NCI-H2196 treated with DMSO at 0.1 percent for 48 hours (cell line): ENCODE data around the gene CYTH3.
"Not testable (repeated sequence)": the region's sequence is repeated elsewhere in the genome, so short reads cannot be mapped to it uniquely, and the experiment has no call there.

Source experiments
- DNase-seq: peaks from one replicate; lab custom pipeline; 2025; ENCODE audit not compliant: unreplicated experiment; lab: John Stamatoyannopoulos, UW

The CYTH3 gene

DNA sequence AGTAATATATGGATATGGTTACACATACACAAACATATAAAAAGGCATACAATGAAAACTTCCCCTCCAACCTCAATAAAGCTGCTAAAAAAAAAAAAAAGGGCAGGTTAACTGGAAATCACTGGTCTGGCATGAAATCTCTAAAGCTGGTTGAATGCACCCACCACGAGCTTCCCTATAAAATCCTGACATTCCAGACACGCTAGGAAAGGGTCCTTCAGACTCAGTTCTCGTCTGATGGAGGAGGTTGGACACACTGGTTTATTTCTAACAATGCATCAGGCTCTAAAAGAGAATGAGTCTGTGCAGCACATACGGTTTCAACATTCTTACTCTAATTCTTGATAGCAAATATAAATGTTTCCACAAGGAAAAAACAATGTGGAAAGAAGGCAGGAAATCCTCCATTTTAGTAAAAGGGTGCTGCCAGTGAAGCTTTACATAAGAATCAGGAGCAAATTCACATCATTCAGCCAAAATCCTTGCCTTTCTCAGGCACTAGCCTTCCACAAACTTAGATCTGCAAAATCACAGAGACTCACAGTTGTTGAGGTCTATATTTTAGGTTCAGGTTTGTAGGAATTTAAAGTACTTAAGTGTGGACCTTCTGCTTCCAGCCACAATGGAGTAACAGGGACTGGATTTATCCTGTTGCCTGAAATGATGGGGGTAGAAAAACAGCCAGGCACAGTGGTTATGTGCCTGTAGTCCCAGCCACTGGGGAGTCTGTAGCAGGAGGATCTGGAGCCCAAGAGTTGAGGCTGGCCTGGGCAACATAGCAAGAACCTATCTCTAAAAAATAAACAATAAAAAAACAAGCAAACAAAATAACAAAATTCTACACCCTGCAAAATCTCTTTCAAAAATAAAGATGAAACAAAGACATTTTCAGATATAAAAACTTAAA, 73.5 kb downstream of the CYTH3 start:
- DNase-seq: no peak

DNA sequence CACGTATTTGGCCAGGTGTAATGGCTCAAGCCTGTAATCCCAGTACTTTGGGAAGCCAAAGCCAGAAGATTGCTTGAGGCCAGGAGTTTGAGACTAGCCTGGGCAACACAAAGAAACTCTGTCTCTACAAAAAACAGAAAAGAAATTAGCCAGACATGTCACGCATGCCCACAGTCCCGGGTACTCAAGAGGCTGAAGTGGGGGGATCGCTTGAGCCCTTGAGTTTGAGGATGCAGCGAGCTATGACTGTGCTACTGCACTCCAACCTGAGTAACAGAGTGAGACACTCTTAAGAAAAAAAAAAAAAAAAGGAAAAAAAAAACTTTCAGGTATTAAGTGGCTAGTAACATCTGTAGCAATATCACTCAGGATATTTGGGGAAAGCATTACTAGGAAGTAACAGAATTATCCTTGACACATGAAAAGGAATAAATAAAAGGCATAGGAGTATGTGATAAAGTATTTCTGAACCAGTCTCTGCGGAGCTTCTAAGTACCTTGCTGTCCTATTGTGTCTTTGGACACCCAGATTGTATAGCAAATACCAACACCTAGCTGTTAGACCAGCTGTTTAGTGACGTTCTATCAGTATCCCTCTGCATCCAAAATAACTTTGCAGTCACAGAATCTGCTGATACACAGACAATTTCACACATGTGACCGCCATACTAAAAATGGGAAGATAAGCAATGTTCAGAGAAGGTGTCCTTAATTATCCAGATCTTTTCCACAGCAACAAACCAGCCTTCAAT, 74.4 kb downstream of the CYTH3 start:
- DNase-seq: no peak

DNA sequence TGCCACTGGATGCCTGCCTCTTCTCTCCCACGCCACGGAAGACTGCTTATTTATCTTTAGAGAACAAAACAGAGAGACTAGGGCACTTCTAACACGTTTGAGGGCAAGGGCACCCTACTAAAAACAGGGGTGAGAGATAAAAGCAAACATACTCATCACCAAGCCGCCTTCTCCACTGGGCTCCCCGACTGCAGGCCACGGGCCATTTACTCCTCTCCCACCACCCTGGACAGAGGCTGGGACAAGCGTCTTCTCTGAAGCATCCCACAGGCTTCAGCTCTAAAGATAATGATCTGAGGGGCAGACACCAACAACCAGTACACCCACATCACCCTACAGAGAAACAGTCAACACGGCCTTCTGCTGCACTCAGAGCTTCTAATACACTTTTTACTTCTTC, 78.7 kb downstream of the CYTH3 start:
- DNase-seq: no peak

DNA sequence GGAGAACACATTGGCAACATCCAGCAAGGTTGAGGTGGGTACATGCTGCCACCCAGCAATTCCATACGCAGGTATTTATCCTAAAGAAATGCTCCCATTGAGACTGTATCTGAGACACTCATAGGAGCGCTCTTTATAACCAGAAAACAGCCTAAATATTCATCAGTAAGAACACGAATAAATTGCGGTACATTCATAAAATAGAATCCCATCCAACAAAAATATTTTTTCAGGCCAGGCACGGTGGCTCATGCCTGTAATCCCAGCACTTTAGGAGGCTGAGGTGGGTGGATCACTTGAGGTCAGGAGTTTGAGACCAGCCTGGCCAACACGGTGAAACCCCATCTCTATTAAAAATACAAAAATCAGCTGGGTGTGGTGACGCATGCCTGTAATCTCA, 81.9 kb downstream of the CYTH3 start:
- not testable (repeated sequence) for DNase-seq

DNA sequence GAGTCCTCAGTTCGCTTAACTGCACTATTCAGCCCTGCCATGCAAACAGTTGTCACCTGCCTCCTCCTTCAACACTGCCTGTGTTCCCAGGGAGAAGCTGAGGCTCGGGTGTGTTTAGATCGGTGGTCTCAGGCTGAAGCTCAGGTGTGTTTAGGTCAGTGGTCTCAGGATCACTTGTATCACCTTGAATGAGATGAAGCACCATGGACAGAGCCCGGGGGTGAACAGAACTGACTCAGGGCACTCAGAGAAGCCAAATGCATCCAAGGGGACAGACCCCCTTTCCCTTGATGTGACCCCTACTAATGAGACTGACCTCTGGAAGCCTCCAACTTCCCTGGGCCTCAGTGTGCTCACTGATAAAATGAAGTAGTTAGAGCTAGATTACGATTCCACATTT, 84.0 kb downstream of the CYTH3 start:
- DNase-seq: no peak

DNA sequence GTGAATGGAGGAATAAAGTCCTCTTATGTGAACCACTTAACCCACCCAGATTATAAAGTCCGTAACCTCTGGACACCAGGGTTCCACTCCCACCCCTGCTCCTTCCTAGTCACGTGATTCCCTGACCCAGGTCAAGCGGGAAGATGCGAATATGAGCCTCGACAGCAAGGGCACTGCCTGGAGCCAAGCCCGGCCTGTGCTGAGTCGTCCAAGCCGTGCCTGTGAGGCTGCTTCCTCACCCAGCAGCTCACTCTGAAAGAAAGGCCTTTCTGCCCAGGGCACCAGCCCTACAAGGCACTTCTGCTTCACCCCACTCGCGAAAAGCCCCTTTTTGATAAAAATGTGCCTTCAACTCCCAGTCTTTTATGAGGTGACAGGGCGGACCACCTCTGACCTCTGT, 85.8 kb downstream of the CYTH3 start:
- no peak for DNase-seq

DNA sequence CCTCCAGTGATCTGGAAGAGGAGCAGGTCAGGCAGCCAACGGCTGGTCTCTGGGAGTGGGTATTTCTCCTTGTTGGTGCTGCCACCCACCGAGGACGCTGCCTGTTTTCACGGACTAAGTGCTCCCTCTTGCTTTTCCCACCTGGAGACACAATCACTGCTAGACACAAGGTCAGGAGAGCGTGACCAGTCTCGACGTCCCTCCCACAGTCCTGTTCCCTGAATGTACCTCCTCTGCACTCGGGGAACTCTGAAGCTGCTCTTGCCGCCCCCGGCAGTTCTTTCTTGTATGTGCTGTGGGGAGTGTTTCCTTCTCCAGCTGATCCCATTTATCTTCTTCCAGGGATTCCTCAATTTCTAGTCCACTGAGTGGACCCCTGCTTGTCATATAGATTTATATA, 89.4 kb downstream of the CYTH3 start:
- no peak for DNase-seq

DNA sequence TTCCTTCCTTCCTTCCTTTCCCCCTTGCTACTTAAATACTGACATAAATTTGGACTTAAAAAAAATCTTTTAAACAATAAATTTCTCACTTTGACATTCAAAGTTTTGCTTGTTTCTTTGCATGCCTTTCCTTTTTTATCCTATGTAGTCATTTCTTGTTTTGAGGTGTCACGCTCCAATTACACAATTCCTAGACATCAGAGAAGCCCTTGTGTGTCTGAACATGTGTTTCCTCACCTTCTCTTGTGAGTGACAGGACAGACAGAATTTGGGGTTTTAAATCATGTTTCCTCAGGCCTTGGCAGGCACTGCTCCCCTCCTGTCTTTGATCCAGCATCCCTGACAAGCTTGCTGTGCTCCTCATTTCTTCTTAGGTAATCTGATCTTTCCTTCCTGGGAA, 91.3 kb downstream of the CYTH3 start:
- DNase-seq: no peak

DNA sequence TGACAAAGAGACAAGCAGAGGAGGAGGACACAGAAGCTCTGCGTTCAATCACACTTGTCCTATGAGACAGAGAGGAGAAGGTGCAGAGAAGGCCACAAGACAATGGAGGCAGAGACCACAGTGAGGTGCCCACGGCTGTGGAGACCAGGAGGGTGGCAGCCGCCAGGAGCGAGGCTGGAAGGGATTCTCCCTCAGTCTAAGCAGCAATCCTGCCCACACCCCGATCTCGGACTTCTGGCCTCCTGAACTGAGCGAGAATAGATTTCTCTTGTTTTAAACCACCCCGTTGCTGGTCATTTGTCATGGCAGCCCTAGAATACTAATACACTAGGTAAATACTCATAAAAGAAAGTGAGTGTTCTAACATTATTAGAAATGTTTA, 92.1 kb downstream of the CYTH3 start:
- no peak for DNase-seq

DNA sequence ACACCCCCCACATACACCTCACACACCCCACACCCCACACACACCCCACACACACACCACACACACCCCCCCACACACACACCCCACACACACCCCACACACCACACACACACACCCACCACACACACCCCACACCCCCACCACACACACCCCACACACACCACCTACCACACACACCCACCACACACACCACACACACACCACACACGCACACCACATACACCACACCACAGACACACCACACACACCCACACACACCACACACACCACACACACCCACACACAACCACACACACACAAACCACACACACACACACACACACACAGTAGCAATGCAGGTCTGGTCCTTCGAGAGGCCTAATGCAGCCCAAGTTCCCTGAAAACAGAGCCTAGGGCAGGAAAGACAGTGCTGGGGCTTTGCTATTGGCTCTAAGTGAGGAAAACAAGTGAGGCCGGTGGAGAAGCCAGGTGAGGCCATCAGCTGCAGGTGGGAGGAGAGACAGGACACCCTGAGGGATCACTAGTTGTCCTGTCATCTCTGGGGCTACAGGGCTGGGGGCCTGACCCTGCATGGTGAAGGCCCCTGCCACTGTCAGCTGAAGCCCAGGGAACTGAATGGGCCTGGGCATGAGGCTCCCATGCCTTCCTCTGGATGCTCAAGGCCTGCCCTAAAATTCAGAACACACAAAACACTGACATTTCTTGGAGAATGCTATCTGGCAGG, 92.6 kb downstream of the CYTH3 start:
- DNase-seq: no peak

DNA sequence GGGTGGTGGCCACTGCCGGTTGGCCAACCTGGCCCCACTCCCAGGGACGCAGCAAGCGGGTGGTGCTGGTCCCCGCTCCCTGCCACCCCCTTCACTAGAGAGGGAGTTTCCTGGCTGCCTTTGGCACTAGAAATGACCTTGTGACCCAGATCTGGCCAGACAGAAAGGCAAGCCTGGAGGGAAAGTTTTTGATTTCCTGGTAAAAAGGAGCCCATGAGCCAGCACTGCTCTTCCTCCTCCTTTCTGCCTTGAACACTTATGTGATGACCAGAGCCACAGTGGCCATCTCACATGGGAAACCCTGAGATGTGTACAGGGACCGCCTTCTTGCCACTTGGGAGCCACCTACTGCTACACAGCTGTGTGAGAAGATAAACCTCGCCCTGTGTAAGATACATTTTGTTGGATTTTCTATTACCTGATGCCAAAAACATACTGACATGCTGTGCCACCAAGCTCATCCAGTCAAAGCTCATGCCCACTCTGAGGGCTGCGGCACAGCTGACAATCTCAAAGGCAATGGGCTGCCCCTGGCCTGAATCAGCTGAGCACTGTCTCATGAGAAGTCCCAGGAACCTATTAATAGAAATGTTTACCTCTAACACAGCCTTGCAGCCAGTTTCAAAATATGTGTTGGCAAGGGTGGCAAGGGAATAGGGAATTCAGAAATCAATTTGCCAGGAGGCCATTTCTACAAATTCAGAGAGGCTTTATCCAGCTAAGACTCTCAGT, 94.0 kb downstream of the CYTH3 start:
- DNase-seq: no peak

DNA sequence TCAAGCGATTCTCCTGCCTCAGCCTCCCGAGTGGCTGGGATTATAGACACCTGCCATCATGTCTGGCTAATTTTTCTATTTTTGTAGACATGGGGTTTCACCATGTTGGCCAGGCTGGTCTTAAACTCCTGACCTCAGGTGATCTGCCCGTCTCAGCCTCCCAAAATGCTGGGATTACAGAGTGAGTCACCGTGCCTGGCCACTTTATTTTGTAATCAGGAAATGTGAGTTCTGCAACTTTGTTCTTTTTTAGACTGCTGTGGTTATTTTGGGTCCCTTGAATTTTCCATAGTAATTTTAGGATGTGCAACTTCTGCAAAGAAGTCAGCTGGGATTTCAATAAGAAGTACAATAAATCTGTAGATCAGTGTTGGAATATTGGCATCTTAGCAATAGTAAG, 96.8 kb downstream of the CYTH3 start:
- no peak for DNase-seq

DNA sequence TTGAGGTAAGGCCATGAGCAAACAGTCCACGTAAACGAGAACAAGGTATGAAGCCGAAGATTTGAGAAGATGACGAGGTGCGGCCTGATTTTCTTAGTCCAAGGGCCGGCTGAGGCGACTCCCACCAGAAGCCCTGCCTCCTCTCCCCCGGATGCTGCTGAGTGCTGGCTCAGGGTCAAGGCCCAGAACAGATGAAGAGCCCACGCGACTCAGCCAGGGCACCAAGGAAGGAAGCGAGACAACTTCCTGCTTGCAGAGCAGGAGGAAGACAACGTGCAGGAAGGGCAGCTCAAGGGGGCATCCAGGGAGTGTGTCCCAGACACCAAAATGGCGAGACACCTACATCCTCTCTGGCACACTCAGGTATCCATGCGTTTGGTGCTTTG, 99.5 kb downstream of the CYTH3 start:
- no peak for DNase-seq

DNA sequence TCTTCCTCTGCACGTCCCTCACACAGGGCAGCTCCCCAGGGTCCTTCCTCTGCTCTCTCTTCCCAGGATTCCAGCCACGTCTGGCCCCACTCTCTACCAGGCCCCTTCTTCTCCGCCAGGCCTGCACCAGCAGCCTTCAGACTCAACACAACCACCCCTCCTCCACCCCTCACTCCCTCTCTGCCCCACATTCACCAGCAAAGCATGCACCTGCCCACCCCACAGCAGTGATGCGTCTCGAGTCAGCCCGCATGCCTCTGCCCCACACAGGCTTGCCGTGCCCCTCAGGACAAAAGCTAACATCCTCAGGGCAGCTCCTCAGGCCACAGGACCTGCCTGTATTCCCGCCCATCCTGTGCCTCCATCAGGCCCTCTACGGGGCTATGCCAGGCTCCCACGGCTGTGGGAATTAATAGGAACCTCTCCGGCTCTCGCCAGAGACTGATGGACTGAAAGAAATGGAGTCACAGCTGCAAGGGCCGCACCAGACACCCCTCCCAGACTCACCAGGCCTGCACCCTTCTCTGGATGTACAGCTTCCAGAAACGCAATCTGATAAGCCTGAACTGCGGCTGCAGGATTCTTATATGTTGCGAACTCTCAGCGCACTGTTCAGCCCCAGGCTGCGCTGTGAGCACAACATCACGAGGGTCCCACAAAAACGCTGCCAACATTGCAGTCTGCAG, 100.1 kb downstream of the CYTH3 start:
- no peak for DNase-seq

DNA sequence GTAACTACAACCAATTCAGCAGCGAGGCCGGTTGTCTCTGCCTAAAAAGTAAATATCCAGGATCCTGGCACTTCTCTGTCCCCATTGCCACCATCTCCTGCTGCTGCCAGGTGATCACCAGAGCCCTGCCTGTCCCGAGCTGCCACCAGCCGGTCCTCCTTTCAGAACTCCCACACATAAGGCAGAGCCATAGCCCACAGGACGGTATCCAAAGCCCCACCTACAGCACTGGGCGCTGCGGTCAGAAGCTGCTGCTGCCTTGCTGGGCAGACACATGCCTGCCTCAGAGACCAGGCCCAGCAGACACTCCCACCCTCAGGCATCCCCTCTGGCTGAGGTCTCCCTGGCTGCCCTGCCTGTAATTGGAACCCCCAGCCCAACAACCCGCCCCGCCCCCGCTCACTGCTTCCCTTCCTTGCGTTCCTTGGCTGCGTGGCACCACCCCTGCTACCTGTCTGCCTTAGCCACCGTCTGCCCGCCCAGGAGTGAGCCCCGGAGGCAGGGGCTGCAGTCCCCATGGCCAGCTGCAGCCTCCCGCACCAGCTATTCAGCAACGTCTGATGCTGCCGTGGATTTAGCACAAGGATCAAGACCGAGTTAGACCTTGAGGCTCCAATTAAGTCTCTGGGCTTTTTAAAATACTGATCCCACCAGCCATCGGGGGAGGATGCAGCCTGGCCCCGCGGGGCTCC, 100.7 kb downstream of the CYTH3 start:
- no peak for DNase-seq

DNA sequence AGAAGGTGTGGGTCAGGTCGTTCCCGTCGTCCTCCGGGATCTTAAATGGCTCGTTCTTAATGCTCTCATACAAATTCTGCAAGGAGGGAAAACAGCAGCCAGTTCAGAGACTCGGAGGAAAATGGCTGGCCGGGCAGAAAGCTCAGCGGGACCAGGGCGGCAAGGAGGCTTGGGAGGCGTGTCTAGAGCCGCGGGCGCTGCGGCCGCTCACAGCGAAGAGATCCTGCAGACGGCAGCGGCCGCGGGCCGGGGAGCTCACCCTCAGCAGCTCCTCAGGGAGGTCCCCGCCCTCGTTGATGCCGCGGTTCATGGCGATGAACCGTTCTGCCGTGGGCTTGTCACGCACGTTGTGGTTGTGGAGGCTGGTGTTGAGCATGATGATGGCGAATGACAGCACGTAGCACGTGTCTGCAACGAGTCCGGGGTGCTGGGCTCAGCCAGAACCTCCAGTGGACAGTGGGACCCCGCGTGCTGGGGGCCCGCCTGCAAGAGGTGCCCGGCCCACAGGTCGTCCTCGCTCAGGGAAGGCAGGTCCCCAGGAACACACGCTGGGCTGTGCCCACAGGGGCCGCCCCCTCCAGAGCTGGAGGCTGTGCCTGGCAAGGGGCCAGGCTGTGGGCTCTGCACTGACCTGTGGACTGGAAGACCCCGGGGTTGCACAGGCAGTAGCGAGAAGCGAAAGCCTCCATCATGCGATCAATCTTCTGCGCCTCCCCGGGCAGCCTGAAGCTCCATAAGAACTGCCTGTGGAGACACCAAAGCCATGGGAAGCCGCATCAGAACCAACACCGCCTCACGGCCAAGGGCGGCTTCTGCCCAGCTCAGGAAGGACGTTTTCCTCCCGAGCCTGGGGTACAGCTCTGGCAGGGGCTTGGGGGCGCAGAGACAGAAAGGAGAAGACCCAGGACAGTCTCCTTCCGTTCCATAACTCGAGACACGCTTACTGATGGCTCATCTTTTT, 101.6 kb downstream of the CYTH3 start:
- no peak for DNase-seq

DNA sequence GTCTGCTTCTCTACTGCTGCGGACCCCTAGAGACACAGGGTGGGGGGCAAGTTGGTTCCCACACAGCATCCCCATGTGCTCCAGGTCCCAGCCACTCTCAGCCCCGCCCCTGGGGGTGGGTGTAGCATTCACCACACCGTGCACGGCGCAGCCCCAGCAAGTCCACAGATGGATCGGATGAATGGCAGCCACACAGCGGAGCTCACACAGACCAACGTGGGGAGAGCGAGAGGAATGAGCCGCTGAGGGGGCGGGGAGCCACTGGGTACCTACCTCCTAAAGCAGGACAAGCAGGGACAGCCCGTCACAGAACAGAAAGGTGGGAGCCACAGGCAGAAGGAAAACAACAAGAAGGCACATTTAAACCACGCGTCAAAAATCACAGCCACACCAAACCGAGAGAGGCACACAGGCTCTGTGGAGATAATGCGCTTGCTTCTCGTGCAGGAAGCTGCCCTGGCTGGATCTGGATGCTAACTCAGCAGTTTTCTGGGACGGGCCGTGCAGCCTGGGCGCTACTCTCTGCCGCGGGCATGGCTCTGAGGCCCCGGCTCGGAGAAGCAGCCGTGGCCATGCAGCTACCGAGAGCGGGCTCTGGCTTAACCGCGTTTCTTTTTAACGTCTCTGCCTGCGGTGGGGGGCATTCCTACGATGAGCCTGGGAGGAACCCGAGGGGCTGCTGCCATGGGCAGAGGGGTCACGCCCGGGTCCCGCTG, 102.5 kb downstream of the CYTH3 start:
- no peak for DNase-seq

DNA sequence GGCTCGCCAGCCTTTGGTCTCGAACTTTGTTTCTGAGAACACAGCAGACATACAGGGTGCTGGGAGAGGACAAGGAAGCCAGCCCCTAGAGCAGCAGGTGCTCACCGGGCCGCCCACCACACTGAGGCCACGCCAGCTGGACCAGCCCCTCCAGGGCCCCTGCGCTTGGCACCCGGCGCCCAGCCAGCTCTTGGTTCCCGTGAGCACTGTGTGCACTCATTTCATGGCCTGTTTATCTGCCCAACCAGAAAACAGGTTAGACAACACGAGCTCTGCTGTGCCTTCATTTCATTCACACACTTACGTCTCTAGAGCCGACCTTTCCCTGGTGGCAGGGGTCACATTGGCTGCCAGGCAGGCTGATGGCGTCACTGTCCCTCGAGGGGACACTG, 104.0 kb downstream of the CYTH3 start:
- no peak for DNase-seq
